HepG2 (cell line): Measurements from ENCODE around the gene PRMT2. TPM values are rescaled to one million over a fixed set of nuclear protein-coding genes. Genes with fewer than 3 reads are reported as not detected.
A peak's percentile ranks its signal among the peaks of the same experiment; 100 is the strongest.

Experiments
- DNMT1 ChIP-seq: sonication (generic); formaldehyde crosslinking; IDR thresholded peaks from 2 replicates; pipeline ENCODE4 v1.5.1; 2020; ENCODE audit warnings: mild to moderate bottlenecking, missing genetic modification reagents
- ELF3 ChIP-seq: IDR thresholded peaks from 2 replicates; pipeline ENCODE4 v1.6.1; 2016; ENCODE audit warnings: missing genetic modification reagents, missing compliant biosample characterization
- KAT7 ChIP-seq: IDR thresholded peaks from 2 replicates; pipeline ENCODE4 v1.6.1; 2018; ENCODE audit warnings: borderline replicate concordance, missing compliant biosample characterization
- KDM2A ChIP-seq: sonication (generic); formaldehyde crosslinking; IDR thresholded peaks from 2 replicates; pipeline ENCODE4 v1.4.0; 2020; ENCODE audit warnings: low read depth, missing genetic modification reagents, borderline replicate concordance
- MATR3 ChIP-seq: sonication (generic); formaldehyde crosslinking; IDR thresholded peaks from 2 replicates; pipeline ENCODE4 v1.4.0; 2020; ENCODE audit warnings: missing genetic modification reagents
- MED8 ChIP-seq: sonication (generic); formaldehyde crosslinking; IDR thresholded peaks from 2 replicates; pipeline ENCODE4 v1.8.1; 2023; ENCODE audit warnings: mild to moderate bottlenecking, missing genetic modification reagents; ENCODE audit not compliant: insufficient replicate concordance
- NR1H2 ChIP-seq: sonication (generic); formaldehyde crosslinking; IDR thresholded peaks from 2 replicates; pipeline ENCODE4 v1.8.1; 2022; ENCODE audit warnings: low read depth, missing genetic modification reagents, borderline replicate concordance
- SNAI1 ChIP-seq: sonication (generic); formaldehyde crosslinking; IDR thresholded peaks from 2 replicates; pipeline ENCODE4 v1.5.0; 2020; ENCODE audit warnings: mild to moderate bottlenecking, missing genetic modification reagents, borderline replicate concordance
- SSRP1 ChIP-seq: IDR thresholded peaks from 2 replicates; pipeline ENCODE4 v1.6.1; 2016; ENCODE audit warnings: control low read depth
- STAG1 ChIP-seq: sonication (generic); formaldehyde crosslinking; IDR thresholded peaks from 2 replicates; pipeline ENCODE4 v1.4.0; 2020; ENCODE audit warnings: missing genetic modification reagents
- ZC3H13 ChIP-seq: sonication (generic); formaldehyde crosslinking; IDR thresholded peaks from 2 replicates; pipeline ENCODE4 v1.8.1; 2023; ENCODE audit warnings: mild to moderate bottlenecking, missing genetic modification reagents, moderate library complexity
- ZNF431 ChIP-seq: sonication (generic); formaldehyde crosslinking; IDR thresholded peaks from 2 replicates; pipeline ENCODE4 v1.9.0; 2022; ENCODE audit warnings: missing genetic modification reagents, low read depth, mild to moderate bottlenecking, borderline replicate concordance
- polyA plus RNA-seq, 8 experiments: library from polyadenylated mRNA; depleted of rRNA in 3 of 8; stranded (reverse) in 7 of 8; unstranded in 1 of 8; fragments of >200 nt; fragmentation: Illumina TruSeq in 4 of 8; extraction: Trizol in 4 of 8; gene quantifications; 2 replicates each; pipeline versions ENCODE4 v1.2.1 to v1.2.3, GENCODE V29; 2011 to 2016; ENCODE audit warnings: low read depth in 4 of 8, missing spikeins in 1 of 8, mixed read lengths in 1 of 8; ENCODE audit not compliant: insufficient read depth in 1 of 8
- total RNA-seq, 5 experiments: library from RNA; depleted of rRNA; stranded (reverse); fragments of >200 nt; fragmentation: Illumina TruSeq; extraction: Trizol; gene quantifications; 2 replicates each; pipeline ENCODE4 v1.2.3, GENCODE V29; 2016; ENCODE audit warnings: low read depth in 1 of 5
- TF ChIP-seq, protein P1 (sequence below): sonication (generic); formaldehyde crosslinking; IDR thresholded peaks from 2 replicates; pipeline ENCODE4 v1.4.0; 2020; ENCODE audit warnings: mild to moderate bottlenecking, missing genetic modification reagents
- TF ChIP-seq, protein P2 (sequence below): sonication (generic); formaldehyde crosslinking; IDR thresholded peaks from 2 replicates; pipeline ENCODE4 v1.8.0; 2022; ENCODE audit warnings: missing genetic modification reagents, mild to moderate bottlenecking, borderline replicate concordance
- TF ChIP-seq, protein P3 (sequence below): fragments of 450-650 bp; IDR thresholded peaks from 2 replicates; pipeline ENCODE4 v1.6.1; 2016

Gene PRMT2
- total and polyA plus RNA-seq, 2 of the 13 experiments (the other 11 are each of a cell fraction or from before 2014, with no cell fraction given), result 54.4 to 78.8 TPM

DNA sequence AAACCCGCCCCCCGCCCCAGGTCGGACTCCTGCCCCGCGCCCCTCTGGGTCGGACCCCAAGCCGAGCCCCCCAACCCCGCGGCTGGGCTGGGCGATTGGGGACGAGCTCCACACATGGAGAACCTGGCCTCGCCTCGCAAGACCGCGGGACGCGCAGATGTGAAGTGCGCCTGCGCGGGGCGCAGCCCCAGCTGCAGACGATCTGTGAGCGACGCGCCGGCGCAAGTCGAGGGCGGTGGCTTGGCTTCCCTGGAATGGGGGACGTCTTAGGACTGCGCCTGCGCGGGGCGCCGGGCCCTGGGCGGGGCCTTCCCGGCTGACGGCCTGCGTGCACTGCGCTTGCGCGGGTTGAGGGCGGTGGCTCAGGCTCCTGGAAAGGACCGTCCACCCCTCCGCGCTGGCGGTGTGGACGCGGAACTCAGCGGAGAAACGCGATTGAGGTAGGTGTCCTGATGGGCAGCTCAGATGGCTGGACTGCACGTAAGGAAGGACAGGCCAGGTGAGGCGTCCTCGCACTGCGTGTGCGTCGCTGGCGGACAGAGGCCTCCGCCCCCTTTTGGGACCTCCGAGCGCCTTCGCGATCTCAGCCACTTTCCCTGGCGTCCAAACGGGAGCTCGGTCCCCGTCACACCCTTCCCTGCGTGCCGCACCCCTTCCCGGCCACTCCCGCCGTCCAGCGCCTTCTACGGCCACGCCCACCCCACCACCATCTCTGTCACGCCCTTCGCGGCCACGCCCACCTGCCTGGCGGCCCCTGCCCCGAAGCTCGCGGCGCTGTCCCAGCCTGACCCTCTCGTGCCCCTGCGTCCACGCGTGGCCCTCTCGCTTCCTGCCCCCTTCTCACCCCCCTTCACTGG, at the start of gene PRMT2 (continued):
- TF ChIP-seq, protein P1, sequence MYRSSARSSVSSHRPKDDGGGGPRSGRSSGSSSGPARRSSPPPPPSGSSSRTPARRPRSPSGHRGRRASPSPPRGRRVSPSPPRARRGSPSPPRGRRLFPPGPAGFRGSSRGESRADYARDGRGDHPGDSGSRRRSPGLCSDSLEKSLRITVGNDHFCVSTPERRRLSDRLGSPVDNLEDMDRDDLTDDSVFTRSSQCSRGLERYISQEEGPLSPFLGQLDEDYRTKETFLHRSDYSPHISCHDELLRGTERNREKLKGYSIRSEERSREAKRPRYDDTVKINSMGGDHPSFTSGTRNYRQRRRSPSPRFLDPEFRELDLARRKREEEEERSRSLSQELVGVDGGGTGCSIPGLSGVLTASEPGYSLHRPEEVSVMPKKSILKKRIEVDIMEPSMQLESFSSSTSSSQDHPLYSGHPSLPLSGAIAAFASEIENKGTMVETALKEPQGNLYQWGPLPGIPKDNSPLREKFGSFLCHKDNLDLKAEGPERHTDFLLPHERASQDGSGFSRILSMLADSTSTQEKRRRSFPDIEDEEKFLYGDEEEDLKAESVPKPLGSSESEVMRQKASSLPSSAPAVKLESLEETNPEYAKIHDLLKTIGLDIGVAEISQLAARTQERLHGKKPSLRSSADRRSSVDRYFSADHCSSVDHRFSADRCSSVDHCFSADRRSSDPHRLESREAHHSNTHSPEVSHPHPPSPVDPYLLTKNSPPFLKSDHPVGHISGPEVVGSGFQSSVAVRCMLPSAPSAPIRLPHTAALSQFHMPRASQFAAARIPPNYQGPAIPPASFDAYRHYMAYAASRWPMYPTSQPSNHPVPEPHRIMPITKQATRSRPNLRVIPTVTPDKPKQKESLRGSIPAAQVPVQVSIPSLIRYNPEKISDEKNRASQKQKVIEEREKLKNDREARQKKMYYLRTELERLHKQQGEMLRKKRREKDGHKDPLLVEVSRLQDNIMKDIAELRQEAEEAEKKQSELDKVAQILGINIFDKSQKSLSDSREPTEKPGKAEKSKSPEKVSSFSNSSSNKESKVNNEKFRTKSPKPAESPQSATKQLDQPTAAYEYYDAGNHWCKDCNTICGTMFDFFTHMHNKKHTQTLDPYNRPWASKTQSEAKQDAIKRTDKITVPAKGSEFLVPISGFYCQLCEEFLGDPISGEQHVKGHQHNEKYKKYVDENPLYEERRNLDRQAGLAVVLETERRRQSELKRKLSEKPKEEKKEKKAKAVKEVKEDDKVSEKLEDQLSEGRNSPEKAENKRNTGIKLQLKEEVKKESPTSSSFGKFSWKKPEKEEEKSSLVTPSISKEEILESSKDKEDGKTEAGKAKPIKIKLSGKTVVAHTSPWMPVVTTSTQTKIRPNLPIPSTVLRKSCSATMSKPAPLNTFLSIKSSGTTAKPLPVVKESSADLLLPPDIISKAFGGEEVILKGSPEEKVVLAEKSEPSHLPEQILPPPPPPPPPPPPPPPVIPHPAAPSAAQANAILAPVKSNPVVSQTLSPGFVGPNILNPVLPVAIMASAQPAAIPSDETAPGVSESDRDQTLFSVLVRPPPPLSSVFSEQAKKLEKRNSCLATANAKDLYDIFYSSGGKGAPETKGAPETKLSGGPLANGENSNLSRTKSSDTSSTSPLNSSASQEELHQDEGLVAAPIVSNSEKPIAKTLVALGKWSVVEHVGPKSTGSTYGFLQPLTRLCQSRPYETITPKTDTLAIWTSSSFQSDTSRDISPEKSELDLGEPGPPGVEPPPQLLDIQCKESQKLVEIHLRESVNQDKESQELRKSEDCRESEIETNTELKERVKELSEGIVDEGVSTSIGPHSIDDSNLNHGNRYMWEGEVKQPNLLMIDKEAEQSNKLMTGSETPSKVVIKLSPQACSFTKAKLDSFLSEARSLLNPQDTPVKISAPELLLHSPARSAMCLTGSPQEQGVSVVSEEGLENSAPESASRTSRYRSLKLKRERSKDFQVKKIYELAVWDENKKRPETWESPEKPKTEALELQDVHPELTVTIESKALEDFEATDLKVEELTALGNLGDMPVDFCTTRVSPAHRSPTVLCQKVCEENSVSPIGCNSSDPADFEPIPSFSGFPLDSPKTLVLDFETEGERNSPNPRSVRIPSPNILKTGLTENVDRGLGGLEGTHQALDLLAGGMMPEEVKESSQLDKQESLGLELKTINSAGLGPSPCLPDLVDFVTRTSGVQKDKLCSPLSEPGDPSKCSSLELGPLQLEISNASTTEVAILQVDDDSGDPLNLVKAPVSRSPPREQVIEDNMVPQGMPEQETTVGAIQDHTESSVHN (CRISPR knock-in tag), result peak; percentile 57; the same call in 1 of the 2 replicates
- TF ChIP-seq KAT7, result peak; percentile 77; the same call in 1 of the 2 replicates
- TF ChIP-seq ELF3 (CRISPR knock-in tag), result peak; percentile 55; the same call in 1 of the 2 replicates
- no peak for TF ChIP-seq MATR3 (CRISPR knock-in tag)
- peak; percentile 82; the same call in 1 of the 2 replicates for TF ChIP-seq DNMT1 (CRISPR knock-in tag)
- TF ChIP-seq STAG1 (CRISPR knock-in tag), result peak; percentile 10; the same call in 1 of the 2 replicates
- TF ChIP-seq NR1H2 (CRISPR knock-in tag), result no peak
- peak; percentile 61 for TF ChIP-seq MED8 (CRISPR knock-in tag)
- TF ChIP-seq, protein P2, sequence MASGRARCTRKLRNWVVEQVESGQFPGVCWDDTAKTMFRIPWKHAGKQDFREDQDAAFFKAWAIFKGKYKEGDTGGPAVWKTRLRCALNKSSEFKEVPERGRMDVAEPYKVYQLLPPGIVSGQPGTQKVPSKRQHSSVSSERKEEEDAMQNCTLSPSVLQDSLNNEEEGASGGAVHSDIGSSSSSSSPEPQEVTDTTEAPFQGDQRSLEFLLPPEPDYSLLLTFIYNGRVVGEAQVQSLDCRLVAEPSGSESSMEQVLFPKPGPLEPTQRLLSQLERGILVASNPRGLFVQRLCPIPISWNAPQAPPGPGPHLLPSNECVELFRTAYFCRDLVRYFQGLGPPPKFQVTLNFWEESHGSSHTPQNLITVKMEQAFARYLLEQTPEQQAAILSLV (CRISPR knock-in tag), result peak; percentile 98; the same call in 1 of the 2 replicates
- TF ChIP-seq ZNF431 (CRISPR knock-in tag), result no peak
- peak; percentile 92 for TF ChIP-seq SSRP1 (CRISPR knock-in tag)
- TF ChIP-seq KDM2A, result peak; percentile 69; the same call in 1 of the 2 replicates
- TF ChIP-seq, protein P3, sequence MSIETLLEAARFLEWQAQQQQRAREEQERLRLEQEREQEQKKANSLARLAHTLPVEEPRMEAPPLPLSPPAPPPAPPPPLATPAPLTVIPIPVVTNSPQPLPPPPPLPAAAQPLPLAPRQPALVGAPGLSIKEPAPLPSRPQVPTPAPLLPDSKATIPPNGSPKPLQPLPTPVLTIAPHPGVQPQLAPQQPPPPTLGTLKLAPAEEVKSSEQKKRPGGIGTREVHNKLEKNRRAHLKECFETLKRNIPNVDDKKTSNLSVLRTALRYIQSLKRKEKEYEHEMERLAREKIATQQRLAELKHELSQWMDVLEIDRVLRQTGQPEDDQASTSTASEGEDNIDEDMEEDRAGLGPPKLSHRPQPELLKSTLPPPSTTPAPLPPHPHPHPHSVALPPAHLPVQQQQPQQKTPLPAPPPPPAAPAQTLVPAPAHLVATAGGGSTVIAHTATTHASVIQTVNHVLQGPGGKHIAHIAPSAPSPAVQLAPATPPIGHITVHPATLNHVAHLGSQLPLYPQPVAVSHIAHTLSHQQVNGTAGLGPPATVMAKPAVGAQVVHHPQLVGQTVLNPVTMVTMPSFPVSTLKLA, result peak; percentile 41
- TF ChIP-seq SNAI1 (CRISPR knock-in tag), result peak; percentile 79; the same call in 1 of the 2 replicates
- peak; percentile 58 for TF ChIP-seq ZC3H13 (CRISPR knock-in tag)
